OCI-LY3 (cell line): Measurements from ENCODE around the gene RPTN.

ENCODE experiments used
- CTCF ChIP-seq: fragments of 200-600, 300-600 bp; sonication (generic); IDR thresholded peaks from 2 replicates; pipeline ENCODE4 v1.5.1; 2014; ENCODE audit warnings: antibody characterized with exemption, low read length, low read depth
- EZH2phosphoT487 ChIP-seq: fragments of 200-600 bp; shearing (Covaris generic); IDR thresholded peaks from 2 replicates; pipeline ENCODE4 v1.6.1; 2018; ENCODE audit warnings: antibody characterized with exemption, mixed run types, low read depth

DNA sequence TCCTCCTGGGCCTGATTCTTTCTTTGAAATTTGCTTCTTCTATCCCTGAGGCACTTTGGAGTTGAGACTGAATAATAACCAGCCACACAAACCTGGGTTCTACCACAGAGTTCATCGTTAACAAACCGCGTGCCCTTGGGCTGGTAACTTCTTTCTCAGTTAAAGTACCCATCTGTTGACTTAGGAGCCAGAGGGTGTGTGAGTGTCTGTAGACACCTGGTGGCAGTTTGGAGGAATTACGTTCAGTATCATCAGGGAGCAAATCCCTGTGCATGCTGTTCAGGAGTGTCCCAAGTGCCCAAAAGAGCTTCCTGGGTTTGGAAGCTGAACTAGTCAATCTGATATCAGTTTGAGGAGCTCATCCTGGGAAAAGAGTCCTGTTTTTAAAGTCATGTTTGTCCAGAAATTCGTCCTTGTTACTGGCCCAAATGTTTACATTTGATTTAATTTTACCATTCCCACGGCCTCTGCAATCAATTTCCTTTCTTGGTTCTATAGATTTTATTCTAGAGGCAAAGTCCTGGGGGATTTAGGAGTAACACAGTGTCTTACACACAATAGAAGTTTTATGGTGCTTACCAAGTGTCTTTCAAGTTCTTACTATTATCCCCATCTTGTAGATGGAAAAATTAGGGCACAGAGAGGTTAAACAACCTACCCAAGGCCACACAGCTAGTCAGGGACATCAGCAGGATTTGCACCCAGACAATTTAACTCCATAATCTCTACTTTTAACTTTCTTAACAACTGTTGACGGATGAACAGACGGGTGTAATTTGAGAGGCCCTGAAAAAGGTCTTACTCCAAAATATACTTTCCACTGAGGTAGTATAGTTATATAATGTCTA, 26.7 kb upstream of the RPTN start:
- TF ChIP-seq CTCF (peak; percentile 91), EZH2phosphoT487 (no peak)
